Erythroblast (primary cell): Measurements from ENCODE around the gene SLC5A1.

Experiments used
- GATA1 ChIP-seq: IDR thresholded peaks from 2 replicates; pipeline ENCODE4 v1.6.1; 2011; ENCODE audit warnings: low read depth, mild to moderate bottlenecking, control low read depth, low read length, moderate library complexity
- POLR2A ChIP-seq: IDR thresholded peaks from 2 replicates; pipeline ENCODE4 v1.6.1; 2011; ENCODE audit warnings: mild to moderate bottlenecking, low read length

GRCh38 chr22:32130464-32130863 lies 87.4 kb downstream of the SLC5A1 start:
- TF ChIP-seq POLR2A: no peak
- no peak for TF ChIP-seq GATA1
